Activated CD4-positive, alpha-beta T cell treated with anti-CD3 and anti-CD28 coated beads, Interleukin-2, amount 50 U/mL, for 1 hour (primary cell): Measurements from ENCODE around the gene HPS3.
"Not testable (repeated sequence)": the region's sequence is repeated elsewhere in the genome, so short reads cannot be mapped to it uniquely, and the experiment has no call there.

Experiments used
- DNase-seq: peaks from one replicate; pipeline ENCODE4 v3.0.0-alpha.2; 2020

Gene HPS3, protein sequence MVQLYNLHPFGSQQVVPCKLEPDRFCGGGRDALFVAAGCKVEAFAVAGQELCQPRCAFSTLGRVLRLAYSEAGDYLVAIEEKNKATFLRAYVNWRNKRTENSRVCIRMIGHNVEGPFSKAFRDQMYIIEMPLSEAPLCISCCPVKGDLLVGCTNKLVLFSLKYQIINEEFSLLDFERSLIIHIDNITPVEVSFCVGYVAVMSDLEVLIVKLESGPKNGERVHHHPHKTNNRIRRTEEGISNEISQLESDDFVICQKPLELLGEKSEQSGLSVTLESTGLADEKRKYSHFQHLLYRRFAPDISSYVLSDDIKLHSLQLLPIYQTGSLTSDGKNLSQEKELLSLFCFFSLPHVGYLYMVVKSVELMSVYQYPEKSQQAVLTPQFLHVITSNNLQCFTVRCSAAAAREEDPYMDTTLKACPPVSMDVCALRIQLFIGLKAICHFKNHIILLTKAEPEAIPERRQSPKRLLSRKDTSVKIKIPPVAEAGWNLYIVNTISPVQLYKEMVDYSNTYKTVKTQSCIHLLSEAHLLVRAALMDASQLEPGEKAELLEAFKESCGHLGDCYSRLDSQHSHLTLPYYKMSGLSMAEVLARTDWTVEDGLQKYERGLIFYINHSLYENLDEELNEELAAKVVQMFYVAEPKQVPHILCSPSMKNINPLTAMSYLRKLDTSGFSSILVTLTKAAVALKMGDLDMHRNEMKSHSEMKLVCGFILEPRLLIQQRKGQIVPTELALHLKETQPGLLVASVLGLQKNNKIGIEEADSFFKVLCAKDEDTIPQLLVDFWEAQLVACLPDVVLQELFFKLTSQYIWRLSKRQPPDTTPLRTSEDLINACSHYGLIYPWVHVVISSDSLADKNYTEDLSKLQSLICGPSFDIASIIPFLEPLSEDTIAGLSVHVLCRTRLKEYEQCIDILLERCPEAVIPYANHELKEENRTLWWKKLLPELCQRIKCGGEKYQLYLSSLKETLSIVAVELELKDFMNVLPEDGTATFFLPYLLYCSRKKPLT

DNA sequence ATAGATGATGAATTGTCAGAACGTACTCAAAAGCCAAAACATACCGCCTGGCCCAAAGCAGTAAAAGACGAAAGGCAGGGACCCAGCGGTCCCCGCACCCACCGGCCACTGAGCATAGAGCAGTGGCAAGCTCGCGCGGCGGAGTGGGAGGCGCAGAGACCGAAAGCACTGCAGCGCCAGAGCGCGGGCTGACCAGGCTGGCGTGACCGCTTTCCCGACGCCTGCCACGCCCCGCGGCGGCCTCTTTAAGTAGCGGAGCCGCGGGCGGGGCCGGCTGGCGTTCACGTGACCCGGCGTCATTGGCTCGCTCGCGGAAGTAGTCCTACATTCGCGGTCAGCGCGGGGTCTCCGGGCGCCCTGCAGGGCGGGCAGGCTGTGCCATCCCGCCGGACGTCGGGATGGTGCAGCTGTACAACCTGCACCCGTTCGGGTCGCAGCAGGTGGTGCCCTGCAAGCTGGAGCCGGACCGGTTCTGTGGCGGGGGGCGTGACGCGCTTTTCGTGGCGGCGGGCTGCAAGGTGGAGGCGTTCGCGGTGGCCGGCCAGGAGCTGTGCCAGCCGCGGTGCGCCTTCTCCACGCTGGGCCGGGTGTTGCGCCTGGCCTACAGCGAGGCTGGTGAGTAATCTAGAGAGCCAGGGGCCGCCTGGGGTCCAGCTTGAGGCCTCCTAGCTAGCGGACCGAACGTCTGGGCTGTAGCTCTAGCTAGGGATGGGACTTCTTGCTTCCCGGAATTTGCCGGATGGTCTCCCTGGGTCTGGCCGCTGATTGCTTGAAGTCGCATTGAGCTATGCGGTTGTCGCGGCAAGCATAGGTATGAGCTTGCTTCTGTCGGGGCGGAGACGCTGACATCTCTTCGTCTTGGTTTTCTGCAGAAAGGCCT lies at the start of gene HPS3:
HPS3 (plus strand) TSS at position 313 of the 880 bp plus-strand sequence; CDS start at position 399, 86 bp downstream.
- DNase-seq, result peak; percentile 71

DNA sequence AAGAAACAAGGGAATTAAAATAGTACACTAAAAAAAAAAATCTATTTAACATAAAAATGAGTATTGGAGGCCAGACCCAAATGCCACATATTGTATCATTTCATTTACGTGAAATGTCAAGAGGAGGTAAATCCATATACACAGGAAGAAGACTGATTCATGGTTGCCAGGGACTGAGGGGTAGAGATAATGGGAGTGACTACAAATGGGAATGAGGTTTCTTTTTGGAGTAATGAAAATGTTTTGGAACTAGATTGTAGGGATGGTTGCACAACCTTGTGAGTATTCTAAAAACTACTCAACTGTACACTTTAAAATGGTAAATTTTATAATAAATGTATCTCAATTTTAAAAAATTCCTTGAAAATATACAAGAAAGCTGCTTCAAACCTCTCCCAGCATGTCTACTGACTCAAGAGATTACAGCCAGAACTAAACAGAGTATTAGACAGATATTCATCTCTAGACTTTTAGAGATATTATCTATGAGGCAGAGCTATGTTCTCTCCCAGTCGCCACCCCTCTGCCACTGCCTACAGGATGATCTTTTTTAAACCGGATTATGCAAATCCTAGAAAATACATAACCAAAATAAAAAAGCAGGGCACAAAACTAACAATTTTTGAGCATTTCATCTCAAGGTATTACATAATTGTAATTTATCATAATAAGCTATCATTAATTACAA lies 49.3 kb upstream of the HPS3 start:
- DNase-seq, result no peak

DNA sequence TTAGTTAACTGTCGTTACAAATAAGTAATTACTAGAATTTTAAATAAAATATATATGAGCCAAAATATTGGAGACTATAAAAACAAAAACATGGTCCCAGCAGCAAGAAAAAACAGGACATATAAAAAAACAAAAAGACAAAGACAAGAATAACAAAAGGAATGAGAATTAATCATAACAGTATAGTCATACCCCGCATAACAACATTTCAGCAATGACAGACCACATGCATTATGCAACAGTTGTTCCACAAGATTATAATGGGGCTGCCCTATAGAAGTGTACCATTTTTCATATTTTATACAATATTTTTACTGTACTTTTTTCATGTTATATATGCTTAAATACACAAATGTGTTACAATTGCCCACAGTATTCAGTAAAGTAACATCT lies 48.7 kb upstream of the HPS3 start:
- DNase-seq, result no peak

DNA sequence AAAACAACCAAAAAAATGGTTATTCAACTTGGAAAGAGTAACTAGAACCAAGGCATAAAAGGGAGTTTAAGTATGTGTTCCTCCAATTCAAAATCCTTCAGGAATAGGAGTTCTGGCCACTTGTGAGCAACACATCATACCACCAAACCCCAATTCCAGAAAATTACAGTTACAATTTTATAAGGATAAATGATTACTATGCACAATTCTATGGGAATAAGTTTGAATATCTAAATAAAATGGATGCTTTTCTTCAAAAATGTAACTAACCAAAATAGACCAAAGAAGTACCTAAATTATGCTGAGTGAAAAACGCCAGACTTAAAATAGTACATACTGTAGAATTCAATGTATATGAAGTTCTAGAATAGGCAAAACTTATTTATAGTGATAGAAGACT lies 47.7 kb upstream of the HPS3 start:
- DNase-seq, result no peak

DNA sequence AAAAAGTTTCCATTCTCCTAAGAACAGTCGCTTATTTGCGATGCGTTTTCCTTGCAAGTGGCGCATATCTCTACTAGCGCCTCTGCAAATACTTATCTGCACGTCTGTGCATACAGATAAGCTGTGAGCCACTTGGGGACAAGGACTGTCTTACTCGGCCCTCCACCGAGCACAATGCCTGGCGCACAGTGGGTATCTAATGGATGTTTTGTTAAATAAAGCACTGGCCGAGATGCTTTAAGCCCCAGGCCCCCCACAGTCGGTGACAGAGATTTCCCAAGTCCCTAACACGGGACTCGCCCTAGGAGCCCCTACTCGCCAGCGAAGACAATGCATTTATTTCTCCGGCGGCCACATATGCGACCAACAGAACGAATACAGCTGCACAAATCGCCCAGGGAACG lies 43.6 kb upstream of the HPS3 start:
- DNase-seq, result peak; percentile 12

DNA sequence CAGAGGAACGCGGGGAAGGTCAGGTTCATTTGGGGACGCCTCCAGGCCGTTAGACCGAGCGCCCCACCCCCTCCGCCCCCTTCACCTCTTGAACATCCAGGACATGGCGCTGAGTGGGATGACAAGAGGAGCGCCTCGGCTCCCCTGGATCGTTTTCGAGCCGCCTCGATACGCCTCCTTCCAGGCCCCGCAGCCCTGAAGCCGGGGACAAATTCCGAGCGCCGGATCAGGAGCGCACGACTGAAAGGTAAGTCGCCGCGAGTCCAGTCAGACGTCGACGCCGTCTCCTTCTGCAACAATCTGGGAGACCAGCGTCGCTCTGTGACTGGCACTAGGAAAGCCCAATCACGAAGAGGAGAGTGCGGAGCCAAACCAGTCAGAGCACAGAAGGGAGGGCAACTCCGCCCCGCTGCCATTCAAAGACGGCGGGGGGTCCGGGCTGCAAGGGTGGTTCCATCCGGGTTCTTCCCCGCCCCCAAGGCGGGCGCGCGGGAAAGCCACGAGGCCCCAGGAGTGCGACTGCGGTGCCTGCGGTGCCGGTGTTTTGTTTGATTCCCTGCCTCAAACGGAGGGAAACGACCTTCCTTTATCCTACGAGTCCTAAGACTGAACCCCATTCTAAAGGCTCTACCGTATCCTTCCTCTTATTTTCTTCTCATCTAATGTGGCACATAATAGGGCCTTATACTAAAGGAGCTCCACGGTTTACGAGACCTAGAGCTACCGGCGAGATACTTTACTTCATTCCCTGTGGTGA lies 43.0 kb upstream of the HPS3 start, which contains the start of gene HLTF:
HLTF (minus strand) TSS at position 302 of the 757 bp plus-strand sequence; CDS start at position 105, 197 bp downstream.
- DNase-seq, result peak; percentile 86

DNA sequence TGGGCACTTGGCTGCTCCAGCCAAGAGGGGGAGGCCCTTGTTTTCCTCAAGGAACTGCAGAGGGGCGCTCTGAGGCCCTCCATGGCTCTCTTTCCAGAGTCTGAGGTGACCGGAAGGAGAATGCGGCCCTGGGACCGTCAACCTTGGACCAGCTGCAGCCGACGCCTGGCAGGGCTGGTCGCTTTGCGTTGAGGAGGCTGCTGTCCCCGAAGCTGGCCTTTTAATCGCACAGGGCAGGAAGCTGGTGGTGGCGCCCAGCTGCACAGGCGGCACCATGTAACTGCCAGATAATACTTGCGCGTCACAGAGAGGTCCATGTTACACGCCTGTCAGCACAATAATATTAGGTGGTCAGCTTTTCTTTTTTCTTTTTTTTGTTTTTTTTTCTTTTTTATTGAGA lies 42.2 kb upstream of the HPS3 start:
- DNase-seq, result no peak

DNA sequence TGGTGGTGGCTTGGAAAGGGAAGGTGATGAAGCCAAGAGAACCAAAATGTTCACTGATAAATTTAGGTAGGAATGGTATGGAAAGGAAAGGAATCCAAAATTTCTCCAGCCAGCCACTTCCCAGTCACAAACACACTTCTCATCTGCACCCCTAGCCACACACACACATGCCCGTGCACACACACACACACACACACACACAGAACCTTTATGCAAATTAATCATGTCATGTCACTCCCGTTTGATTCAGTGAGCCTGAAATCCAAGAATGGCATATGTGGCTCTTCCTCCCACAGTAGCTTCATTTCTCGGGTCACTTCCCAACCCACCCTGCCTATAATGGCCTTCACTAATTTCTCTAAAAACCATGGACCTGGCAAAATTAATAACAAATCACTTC lies 40.0 kb upstream of the HPS3 start:
- DNase-seq, result no peak

DNA sequence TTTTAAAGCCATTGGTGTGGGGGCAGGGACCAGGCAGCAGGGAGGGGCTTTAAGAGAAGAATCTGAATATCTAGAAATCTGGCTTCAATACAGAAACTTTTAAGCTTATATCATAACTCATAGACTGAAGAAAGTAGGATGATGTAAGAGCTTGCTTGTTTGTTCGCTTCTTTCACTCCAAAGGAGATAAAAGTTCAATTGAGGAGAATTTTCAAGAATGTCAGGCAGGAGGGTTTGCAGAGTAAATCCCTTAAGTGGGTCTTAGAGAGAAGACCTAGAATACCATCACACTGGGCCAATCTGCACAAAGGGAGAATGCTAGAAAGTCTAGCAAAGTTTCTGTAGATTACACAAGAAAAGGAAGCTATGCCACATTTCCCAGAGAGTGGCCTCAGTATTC lies 39.0 kb upstream of the HPS3 start:
- no peak for DNase-seq

DNA sequence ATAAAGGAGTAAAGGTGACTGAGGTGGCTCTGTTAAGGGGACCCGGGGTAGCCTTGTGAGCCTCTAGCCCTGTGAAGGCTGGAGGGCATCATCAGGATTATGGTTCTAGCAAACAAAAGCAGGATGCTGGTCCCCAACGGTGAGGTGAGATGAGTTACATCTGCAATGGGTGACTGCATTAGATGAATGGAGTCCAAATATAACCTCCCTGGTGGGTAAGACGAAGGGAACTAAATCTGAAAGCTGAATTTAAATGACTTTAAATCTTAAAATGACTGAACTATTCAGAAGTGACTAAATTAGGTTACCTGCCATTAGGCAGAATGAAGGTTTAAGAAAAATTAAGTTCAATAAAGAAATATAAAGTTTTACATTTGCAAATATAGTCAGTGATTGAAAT lies 38.5 kb upstream of the HPS3 start:
- no peak for DNase-seq

DNA sequence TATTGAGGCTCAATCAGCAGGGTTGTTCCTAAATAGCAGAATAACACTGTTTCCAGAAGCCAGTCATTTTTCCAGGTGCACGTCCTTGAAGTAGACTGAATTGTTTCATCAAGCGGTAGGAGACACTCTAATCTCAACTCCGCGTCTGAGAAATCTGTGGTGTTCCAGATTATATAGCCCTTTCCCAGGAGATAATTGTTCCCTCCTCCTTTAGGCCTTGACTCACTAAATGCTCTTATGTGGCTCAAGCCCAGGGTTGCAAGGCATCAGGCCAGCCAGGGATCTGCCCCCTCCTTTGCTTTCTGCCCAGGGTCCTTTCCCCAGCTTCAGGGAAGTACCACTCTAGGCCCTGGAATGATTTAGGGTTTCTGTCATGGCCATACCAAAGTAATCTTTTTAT lies 37.5 kb upstream of the HPS3 start:
- DNase-seq, result no peak

DNA sequence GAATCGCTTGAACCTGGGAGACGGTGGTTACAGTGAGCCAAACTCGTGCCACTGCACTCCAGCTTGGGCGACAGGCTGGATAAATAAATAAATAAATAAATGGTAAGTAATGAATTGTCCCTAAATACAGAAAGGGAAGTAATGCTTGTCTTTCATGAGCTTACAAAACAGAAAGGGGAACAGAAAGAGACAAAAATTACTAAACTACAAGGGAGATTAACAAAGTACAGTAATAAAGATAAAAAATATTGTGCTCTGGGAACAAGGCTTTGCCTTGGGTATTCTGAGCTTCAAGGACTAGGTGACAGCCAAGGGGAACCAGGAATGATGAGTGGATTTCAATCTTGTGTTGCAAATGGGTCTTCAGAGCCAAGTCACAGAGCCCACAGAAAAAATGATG lies 34.0 kb upstream of the HPS3 start:
- DNase-seq, result no peak

DNA sequence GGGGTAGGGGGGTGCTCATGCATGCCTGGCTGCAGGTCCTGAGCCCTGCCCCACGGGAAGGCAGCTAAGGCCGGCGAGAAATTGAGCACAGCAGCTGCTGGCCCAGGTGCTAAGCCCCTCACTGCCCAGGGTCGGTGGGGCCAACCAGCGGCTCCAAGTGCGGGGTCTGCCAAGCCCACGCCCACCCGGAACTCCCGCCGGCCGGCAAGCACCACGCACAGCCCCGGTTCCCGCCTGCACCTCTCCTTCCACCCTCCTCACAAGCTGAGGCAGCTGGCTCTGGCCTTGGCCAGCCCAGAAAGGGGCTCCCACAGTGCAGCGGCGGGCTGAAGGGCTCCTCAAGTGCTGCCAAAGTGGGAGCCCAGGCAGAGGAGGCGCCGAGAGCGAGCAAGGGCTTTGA lies 31.5 kb upstream of the HPS3 start:
- not testable (repeated sequence) for DNase-seq

DNA sequence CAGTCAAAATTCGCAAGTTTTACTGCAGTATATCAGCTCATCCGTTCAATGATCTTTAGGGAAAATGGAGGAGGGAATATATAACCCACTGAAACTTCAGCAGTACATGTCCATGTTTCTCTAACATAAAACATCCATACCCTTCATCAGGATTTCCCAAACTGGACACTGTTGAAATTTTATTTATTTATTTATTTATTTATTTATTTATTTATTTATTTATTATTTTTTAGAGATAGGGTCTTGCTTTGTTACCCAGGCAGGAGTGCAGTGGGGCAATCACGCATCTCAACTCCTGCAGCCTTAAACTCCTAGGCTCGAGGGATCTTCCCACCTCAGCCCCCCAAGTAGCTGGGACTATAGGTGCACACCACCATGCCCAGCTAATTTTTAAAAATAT lies 28.3 kb upstream of the HPS3 start:
- DNase-seq, result no peak

DNA sequence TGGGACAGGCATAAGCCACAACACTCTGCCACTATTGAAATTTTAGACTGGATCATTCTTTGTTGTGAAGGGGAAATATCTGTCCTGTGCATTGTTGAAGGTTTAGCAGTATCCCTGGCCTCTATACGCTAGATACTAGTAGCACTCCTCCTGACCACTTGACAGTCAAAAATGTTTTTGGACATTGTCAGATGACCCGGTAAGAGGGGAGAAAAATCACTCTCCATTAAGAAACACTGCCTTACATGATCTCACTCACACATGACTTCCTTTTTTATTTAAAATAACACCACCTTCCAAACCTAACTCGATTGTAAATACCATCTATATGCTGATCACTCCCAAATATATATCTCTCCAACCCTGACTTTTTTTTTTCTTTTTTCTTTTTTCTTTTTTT lies 27.8 kb upstream of the HPS3 start:
- no peak for DNase-seq

DNA sequence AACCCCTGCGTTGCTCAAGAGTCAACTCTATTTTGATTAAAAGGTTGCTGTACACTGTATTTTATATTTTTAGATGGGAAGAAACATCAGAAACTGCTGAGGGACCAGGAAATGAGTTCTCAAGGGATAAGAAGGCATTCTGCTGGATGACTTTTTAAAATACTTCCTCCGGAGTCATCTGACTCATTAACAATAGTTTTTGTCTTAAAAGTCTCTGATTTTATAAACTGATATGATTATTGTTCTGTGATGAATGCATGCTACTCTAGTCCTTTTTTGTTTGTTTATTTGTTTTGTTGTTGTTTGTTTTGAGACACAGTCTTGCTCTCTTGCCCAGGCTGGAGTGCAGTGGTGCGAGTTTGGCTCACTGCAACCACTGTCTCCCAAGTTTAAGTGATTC lies 25.0 kb upstream of the HPS3 start:
- no peak for DNase-seq

DNA sequence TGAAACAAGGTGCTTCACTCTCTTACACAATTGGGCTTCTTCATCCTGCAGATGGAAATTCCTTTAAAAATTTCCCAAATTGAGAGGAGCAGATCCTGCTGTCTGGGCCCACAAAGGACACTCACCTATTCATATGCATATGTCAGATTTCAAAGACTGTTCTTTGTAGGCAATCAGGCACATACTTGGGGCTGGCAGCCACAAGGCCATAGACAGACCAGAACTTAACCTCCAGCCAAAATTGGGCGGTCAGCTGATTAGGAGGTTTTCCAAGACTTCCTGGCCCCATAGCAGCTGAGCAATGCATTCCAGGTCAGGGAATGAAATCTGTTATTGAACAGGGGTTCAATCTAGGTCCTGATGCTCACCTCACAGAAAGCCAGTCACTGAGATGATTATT lies 15.0 kb upstream of the HPS3 start:
- no peak for DNase-seq

DNA sequence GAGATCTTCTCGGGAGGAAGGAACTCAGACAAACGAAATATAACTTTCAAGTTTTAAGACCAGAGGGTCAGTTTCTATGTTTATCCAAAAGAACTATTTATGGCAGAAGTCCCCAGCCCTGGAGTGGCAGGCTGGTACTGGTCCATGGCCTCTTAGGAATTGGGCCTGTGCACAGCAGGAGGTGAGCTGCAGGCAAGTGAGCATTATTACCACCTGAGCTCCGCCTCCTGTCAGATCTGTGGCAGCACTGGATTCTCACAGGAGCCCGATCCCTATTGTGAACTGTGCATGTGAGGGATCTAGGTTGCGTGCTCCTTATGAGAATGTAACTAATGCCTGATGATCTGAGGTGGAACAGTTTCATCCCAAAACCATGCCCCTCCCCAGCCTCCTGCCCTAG lies 14.3 kb upstream of the HPS3 start:
- no peak for DNase-seq

DNA sequence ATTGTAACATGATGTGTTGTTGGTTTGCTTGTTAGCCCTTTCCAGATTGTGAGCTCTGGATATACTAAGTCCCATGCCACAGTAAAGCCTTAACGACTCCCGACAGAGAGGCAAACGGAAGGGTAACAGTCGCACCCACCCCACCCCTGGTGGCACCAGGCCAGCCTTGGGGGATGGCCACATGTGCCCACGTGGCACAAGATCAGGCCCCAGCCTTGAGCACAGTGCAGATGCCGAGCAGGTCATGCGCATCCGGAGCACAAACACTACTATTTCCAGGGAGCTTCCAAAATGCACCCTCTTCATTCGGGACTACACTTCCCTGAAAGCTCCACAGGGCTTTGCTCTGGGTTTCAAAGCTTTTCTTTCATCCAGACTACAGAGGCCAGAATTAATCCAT lies 10.7 kb upstream of the HPS3 start:
- no peak for DNase-seq

DNA sequence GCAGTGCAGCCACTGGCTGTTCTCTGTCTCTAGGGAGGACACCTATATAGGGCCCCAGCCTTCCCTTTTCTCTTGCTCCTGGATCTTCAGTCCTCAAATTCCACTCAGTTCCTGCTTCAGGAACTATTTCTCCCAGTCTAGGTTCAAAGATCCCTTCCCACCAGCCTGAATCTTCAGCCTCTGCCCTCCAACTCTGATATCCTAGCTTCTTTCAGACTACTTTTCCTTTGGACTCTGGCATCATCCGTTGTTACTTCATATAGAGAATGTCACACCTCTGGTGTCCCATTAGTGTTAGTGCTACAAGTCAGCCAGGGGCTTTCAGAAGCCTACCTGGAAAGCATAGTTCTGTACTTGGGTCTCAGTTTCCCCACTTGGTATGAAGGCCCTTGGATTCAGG lies 10.0 kb upstream of the HPS3 start:
- no peak for DNase-seq
